A549 (cell line): Measurements from ENCODE around the gene ATP13A3. TPM values are rescaled to one million over a fixed set of nuclear protein-coding genes. Genes with fewer than 3 reads are reported as not detected.

ENCODE experiments used
- ATAC-seq, 2 experiments: fragments of 200-7000 bp in 1 of 2; fragments of >200 bp in 1 of 2; cut with Nextera tagmentation in 1 of 2; cut with Tn5 transposase in 1 of 2; 3 replicates each; pipeline versions ENCODE4 v1.8.0 to v1.9.1; 2018 to 2020; ENCODE audit warnings: mild to moderate bottlenecking in 1 of 2, moderate library complexity in 1 of 2
- CTCF ChIA-PET: fragments of 300-600 bp; sonication (Branson Sonifier 250); formaldehyde crosslinking; extraction: SDS; loops from one replicate; lab custom pipeline; 2021; ENCODE audit warnings: antibody characterized with exemption, inconsistent platforms; lab: Yijun Ruan, JAX
- POLR2A ChIA-PET: fragments of 350-600 bp; formaldehyde crosslinking; extraction: SDS; loops from one replicate; lab custom pipeline; 2021; ENCODE audit warnings: antibody characterized with exemption, inconsistent platforms; lab: Yijun Ruan, JAX
- DNase-seq, 2 experiments: peaks; one replicate each; pipeline versions ENCODE4 v3.0.0 to v3.0.0-alpha.2; 2011 to 2016; ENCODE audit warnings: low read depth in 1 of 2, low spot score in 1 of 2
- FAIRE-seq: peaks from 2 replicates; lab custom pipeline; 2011; peaks lifted over from hg19 to GRCh38; lab: Jason Lieb, UNC
- H3K27ac ChIP-seq, 2 experiments: fragments of >200 bp; sonication (Bioruptor Twin); formaldehyde crosslinking; 3 replicates each; pipeline ENCODE4 v1.5.1; 2016 to 2017
- H3K4me1 ChIP-seq: fragments of >200 bp; sonication (Bioruptor Twin); formaldehyde crosslinking; 3 replicates; pipeline ENCODE4 v1.6.1; 2016
- H3K4me2 ChIP-seq: fragments of >200 bp; sonication (Bioruptor Twin); formaldehyde crosslinking; 3 replicates; pipeline ENCODE4 v1.6.1; 2016
- H3K4me3 ChIP-seq: fragments of >200 bp; sonication (Bioruptor Twin); formaldehyde crosslinking; 3 replicates; pipeline ENCODE4 v1.5.1; 2016
- H3K9me3 ChIP-seq: fragments of >200 bp; sonication (Bioruptor Twin); formaldehyde crosslinking; 3 replicates; pipeline ENCODE4 v1.6.1; 2016
- CBX2 ChIP-seq: fragments of 200-600 bp; sonication (generic); IDR thresholded peaks from 2 replicates; pipeline ENCODE4 v1.6.1; 2016; ENCODE audit warnings: low read depth, mild to moderate bottlenecking, borderline replicate concordance
- CHD2 ChIP-seq: fragments of 150-350 bp; IDR thresholded peaks from 2 replicates; pipeline ENCODE4 v1.6.1; 2014; ENCODE audit warnings: low read length; ENCODE audit not compliant: partially characterized antibody
- CHD4 ChIP-seq: fragments of 200-600 bp; sonication (generic); IDR thresholded peaks from 2 replicates; pipeline ENCODE4 v1.6.1; 2016; ENCODE audit warnings: antibody characterized with exemption, mild to moderate bottlenecking, borderline replicate concordance
- CTCF ChIP-seq: fragments of >200 bp; sonication (Bioruptor Twin); formaldehyde crosslinking; IDR thresholded peaks from 3 replicates; pipeline ENCODE4 v1.5.1; 2016
- EHMT2 ChIP-seq: fragments of 200-600 bp; sonication (generic); IDR thresholded peaks from 2 replicates; pipeline ENCODE4 v1.6.1; 2016; ENCODE audit warnings: antibody characterized with exemption, low read depth, mild to moderate bottlenecking, moderate library complexity
- FOSL2 ChIP-seq, 2 experiments: fragments of 450-650 bp in 1 of 2; fragments of >200 bp in 1 of 2; sonication (Bioruptor Twin) in 1 of 2; formaldehyde crosslinking; IDR thresholded peaks; 2 replicates each; pipeline versions ENCODE4 v1.5.0 to v1.6.1; 2016 to 2020; ENCODE audit warnings: mild to moderate bottlenecking in 1 of 2, moderate library complexity in 1 of 2
- HES2 ChIP-seq: fragments of >200 bp; sonication (Bioruptor Twin); formaldehyde crosslinking; IDR thresholded peaks from 2 replicates; pipeline ENCODE4 v1.6.1; 2016
- HEYL ChIP-seq: fragments of 250-450 bp; sonication (Bioruptor Pico); IDR thresholded peaks from 2 replicates; pipeline ENCODE4 v1.8.0; 2021; ENCODE audit warnings: mild to moderate bottlenecking, moderate library complexity
- HMGXB4 ChIP-seq: fragments of 250-450 bp; sonication (Bioruptor Pico); IDR thresholded peaks from 2 replicates; pipeline ENCODE4 v1.5.0; 2021; ENCODE audit warnings: mild to moderate bottlenecking, moderate library complexity, borderline replicate concordance
- HOXB13 ChIP-seq: fragments of 250-450 bp; sonication (Bioruptor Pico); IDR thresholded peaks from 2 replicates; pipeline ENCODE4 v1.5.0; 2020; ENCODE audit warnings: low read depth, mild to moderate bottlenecking, moderate library complexity
- JUNB ChIP-seq: fragments of >200 bp; sonication (Bioruptor Twin); formaldehyde crosslinking; IDR thresholded peaks from 2 replicates; pipeline ENCODE4 v1.6.1; 2016
- KDM5A ChIP-seq: fragments of 200-600 bp; sonication (generic); IDR thresholded peaks from 2 replicates; pipeline ENCODE4 v1.6.1; 2016; ENCODE audit warnings: antibody characterized with exemption, mild to moderate bottlenecking
- MAZ ChIP-seq: fragments of 150-350 bp; IDR thresholded peaks from 2 replicates; pipeline ENCODE4 v1.6.1; 2014; ENCODE audit warnings: antibody characterized with exemption, low read depth, low read length, borderline replicate concordance
- NR3C1 ChIP-seq: fragments of >200 bp; sonication (Bioruptor Twin); formaldehyde crosslinking; IDR thresholded peaks from 3 replicates; pipeline ENCODE4 v1.6.1; 2017
- POLR2A ChIP-seq: IDR thresholded peaks from 2 replicates; pipeline ENCODE4 v1.6.1; 2012; ENCODE audit warnings: mild to moderate bottlenecking, low read length
- RAD21 ChIP-seq, 2 experiments: fragments of >200 bp in 1 of 2; sonication (Bioruptor Twin) in 1 of 2; formaldehyde crosslinking in 1 of 2; IDR thresholded peaks in 1 of 2; conservative IDR thresholded peaks in 1 of 2; 2 replicates in 1 of 2; 3 replicates in 1 of 2; pipeline ENCODE4 v1.6.1; 2012 to 2018; ENCODE audit warnings: inconsistent platforms in 1 of 2
- SMC3 ChIP-seq: fragments of >200 bp; sonication (Bioruptor Twin); formaldehyde crosslinking; IDR thresholded peaks from 3 replicates; pipeline ENCODE4 v1.6.1; 2018; ENCODE audit warnings: inconsistent platforms
- SREBF2 ChIP-seq: fragments of 450-650 bp; IDR thresholded peaks from 2 replicates; pipeline ENCODE4 v1.6.1; 2014; ENCODE audit warnings: mild to moderate bottlenecking, moderate library complexity
- TFCP2L1 ChIP-seq: fragments of 250-450 bp; sonication (Bioruptor Pico); IDR thresholded peaks from 2 replicates; pipeline ENCODE4 v1.5.0; 2021; ENCODE audit warnings: mild to moderate bottlenecking
- TP53 ChIP-seq: fragments of 250-450 bp; sonication (Bioruptor Pico); IDR thresholded peaks from 2 replicates; pipeline ENCODE4 v1.5.0; 2021; ENCODE audit warnings: mild to moderate bottlenecking, moderate library complexity
- WGBS: methylation state at CpG from one replicate; pipeline ENCODE4 v1.1.6; 2017; ENCODE audit errors: missing lambda C conversion rate; 5-methylcytosine and 5-hydroxymethylcytosine counted together
- polyA plus RNA-seq, 4 experiments: library from polyadenylated mRNA; depleted of rRNA in 3 of 4; stranded (reverse); fragments of >200 nt; fragmentation: RNase III in 1 of 4; extraction: RNeasy Plus Mini Kit Qiagen cat#74134 plus additional on column Dnase treatment in 1 of 4; gene quantifications; 2 replicates in 3 of 4; 3 replicates in 1 of 4; pipeline ENCODE4 v1.2.3, GENCODE V29; 2011 to 2017
- TF ChIP-seq, protein P1 (sequence below): IDR thresholded peaks from 2 replicates; pipeline ENCODE4 v1.6.1; 2012

ATP13A3 gene
- polyA plus RNA-seq, 2 of the 4 experiments (the other 2 are of a cell fraction), result 63.6 to 102 TPM

- TF ChIP-seq POLR2A (no peak), CHD2 (no peak), HOXB13 (no peak), NR3C1 (no peak), TP53 (CRISPR knock-in tag) (no peak)
These were observed 81.0 kb downstream of the ATP13A3 start (continued) for GRCh38 chr3:194405766-194406165.

DNA sequence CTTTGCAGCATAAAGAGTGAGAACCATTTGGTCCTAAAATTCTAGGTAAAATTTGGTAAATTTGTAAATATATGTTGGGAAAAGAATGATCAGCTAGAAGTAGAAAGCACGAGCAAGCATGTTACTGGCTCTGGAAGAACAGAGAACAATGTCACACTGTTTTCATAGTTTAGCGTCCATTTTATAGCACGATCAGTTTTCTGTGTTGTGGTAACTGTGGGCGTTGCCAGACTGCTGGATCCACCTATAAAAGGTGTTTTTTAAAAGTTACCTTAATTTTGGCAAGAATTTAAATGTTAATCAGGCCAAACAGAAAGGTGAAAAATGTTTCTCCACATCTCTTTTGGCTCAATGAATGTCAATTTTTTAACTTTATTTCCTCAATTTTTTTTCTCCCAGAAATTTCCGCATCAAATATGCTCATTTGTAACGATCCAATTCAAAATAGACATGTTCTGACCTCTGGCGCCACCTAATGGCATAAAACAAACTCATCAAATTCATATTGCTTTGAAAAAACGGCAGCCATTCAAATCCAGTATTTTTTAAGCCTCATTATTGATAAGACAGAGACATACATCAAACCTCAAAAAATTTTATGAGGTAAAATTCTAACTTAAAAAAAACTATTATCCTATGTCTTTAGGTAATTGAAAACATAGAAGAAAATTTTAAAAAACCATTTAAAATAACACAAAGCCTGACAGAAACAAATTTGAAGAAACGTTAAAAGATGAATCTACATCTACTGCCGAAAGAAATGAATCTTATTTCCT lies 82.2 kb downstream of the ATP13A3 start:
- no peak for FAIRE-seq
- H3K9me3 ChIP-seq, result no peaks in the 10 kb centered on the region
- peak in 1 of 2 experiments; percentile 51; a peak in 1 of 6 replicates for ATAC-seq
- ChIA-PET CTCF (interaction anchor here (0.6 to 3.7 kb wide), 8 partner anchors 10 to 71 kb away, joined by 3 to 23 read pairs (median 6); partner anchors contain the start of gene LRRC15), POLR2A (no interaction called here)
- WGBS, result 34% methylated on average over 10 of the region's 10 CpGs
- H3K4me1 ChIP-seq, result peaks cover 3% of the 10 kb centered on the region; the same call in 1 of the 3 replicates
- no peak for TF ChIP-seq EHMT2
- no peak for TF ChIP-seq NR3C1
- no peak for TF ChIP-seq JUNB
- no peak for TF ChIP-seq HEYL
- no peak for TF ChIP-seq FOSL2 (IDR thresholded peaks at IDR 0.05)
- TF ChIP-seq FOSL2 (CRISPR knock-in tag; IDR thresholded peaks at IDR 0.05), result no peak
- peak; percentile 59 for TF ChIP-seq SMC3
- TF ChIP-seq HES2, result no peak
- peak; percentile 59 to 62 for TF ChIP-seq RAD21 (conservative IDR thresholded peaks at IDR 0.05 in 1 of 2, IDR thresholded peaks at IDR 0.05 in 1 of 2)
- peak; percentile 74 for TF ChIP-seq CTCF
- no peak for TF ChIP-seq MAZ
- TF ChIP-seq, all 56 proteins: peak for 3
- Histone ChIP-seq H3K27ac (no peak overlapping the region), H3K4me2 (peak overlapping the region; percentile 41; the same call in 2 of the 3 replicates), H3K4me3 (no peak overlapping the region)
- peak in 1 of 2 experiments; percentile 56 for DNase-seq

GRCh38 chr3:194401868-194402329 lies 84.9 kb downstream of the ATP13A3 start:
- Histone ChIP-seq H3K27ac (no peak overlapping the region), H3K9me3 (no peaks in the 10 kb centered on the region), H3K4me1 (peaks cover 3% of the 10 kb centered on the region; the same call in 1 of the 3 replicates), H3K4me2 (no peak overlapping the region), H3K4me3 (no peak overlapping the region)
- ChIA-PET POLR2A (no interaction called here), CTCF (interaction anchor here (0.7 to 3.7 kb wide), 3 partner anchors 33 to 68 kb away, joined by 3 to 23 read pairs (median 4); no protein-coding TSS in a partner anchor)
- 92% methylated on average over 6 of the region's 8 CpGs for WGBS
- FAIRE-seq (no peak), DNase-seq (no peak), ATAC-seq (peak in 1 of 2 experiments; percentile 14; a peak in 2 of 6 replicates)
- TF ChIP-seq SMC3 (no peak), KDM5A (no peak), FOSL2 (IDR thresholded peaks at IDR 0.05) (no peak), FOSL2 (CRISPR knock-in tag; IDR thresholded peaks at IDR 0.05) (no peak), NR3C1 (no peak), TFCP2L1 (CRISPR knock-in tag) (no peak), HMGXB4 (CRISPR knock-in tag) (no peak), SREBF2 (no peak), CHD4 (no peak), CBX2 (no peak)
- TF ChIP-seq, protein P1, sequence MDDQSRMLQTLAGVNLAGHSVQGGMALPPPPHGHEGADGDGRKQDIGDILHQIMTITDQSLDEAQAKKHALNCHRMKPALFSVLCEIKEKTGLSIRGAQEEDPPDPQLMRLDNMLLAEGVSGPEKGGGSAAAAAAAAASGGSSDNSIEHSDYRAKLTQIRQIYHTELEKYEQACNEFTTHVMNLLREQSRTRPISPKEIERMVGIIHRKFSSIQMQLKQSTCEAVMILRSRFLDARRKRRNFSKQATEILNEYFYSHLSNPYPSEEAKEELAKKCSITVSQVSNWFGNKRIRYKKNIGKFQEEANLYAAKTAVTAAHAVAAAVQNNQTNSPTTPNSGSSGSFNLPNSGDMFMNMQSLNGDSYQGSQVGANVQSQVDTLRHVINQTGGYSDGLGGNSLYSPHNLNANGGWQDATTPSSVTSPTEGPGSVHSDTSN, result no peak
